ENCODE results near the gene LMF1. TPM values are rescaled to one million over a fixed set of nuclear protein-coding genes. Genes with fewer than 3 reads are reported as not detected.

The LMF1 gene
- polyA plus RNA-seq, 2 donors: 8.2 to 17.2 TPM

- H3K27ac ChIP-seq (ENCODE audit: low read depth in 2 of 2, low read length in 1 of 2): no peak overlapping the region
- H3K4me3 ChIP-seq (ENCODE audit: low read depth in 1 of 2, low read length in 2 of 2): no peak overlapping the region
- H3K9me3 ChIP-seq (ENCODE audit: control insufficient read depth in 2 of 2, insufficient read depth in 1 of 2, low read depth in 1 of 2, low read length in 1 of 2): peaks cover 0 to 2% of the 10 kb centered on the region in 2 donors
- H3K27me3 ChIP-seq (ENCODE audit: control insufficient read depth in 1 of 2, insufficient read depth in 2 of 2, low read length in 2 of 2): no peaks in the 10 kb centered on the region
- peaks cover 0 to 2% of the 10 kb centered on the region in 2 donors for H3K4me1 ChIP-seq (ENCODE audit: control insufficient read depth in 2 of 2, insufficient read depth in 2 of 2, low read length in 1 of 2)
- 90 to 95% methylated on average over 20 of the region's 20 CpGs for WGBS, 2 donors
- peaks cover 0 to 18% of the 10 kb centered on the region in 2 donors for H3K36me3 ChIP-seq (ENCODE audit: control insufficient read depth in 2 of 2, insufficient read depth in 2 of 2, low read length in 1 of 2)
These were observed 40.7 kb downstream of the LMF1 start for GRCh38 chr16:930076-930475.

GRCh38 chr16:929227-930073, 41.3 kb downstream of the LMF1 start:
- 89 to 91% methylated on average over 45 of the region's 45 CpGs for WGBS, 2 donors

GRCh38 chr16:928526-928925, 42.3 kb downstream of the LMF1 start:
- 84 to 86% methylated on average over 11 of the region's 11 CpGs for WGBS, 2 donors
- H3K9me3 ChIP-seq (ENCODE audit: control insufficient read depth in 2 of 2, insufficient read depth in 1 of 2, low read depth in 1 of 2, low read length in 1 of 2): peaks cover 0 to 2% of the 10 kb centered on the region in 2 donors
- no peaks in the 10 kb centered on the region for H3K27me3 ChIP-seq (ENCODE audit: control insufficient read depth in 1 of 2, insufficient read depth in 2 of 2, low read length in 2 of 2)
- H3K4me1 ChIP-seq (ENCODE audit: control insufficient read depth in 2 of 2, insufficient read depth in 2 of 2, low read length in 1 of 2): peaks cover 0 to 2% of the 10 kb centered on the region in 2 donors
- no peak overlapping the region for H3K4me3 ChIP-seq (ENCODE audit: low read depth in 1 of 2, low read length in 2 of 2)
- no peak overlapping the region for H3K27ac ChIP-seq (ENCODE audit: low read depth in 2 of 2, low read length in 1 of 2)
- H3K36me3 ChIP-seq (ENCODE audit: control insufficient read depth in 2 of 2, insufficient read depth in 2 of 2, low read length in 1 of 2): peaks cover 0 to 16% of the 10 kb centered on the region in 2 donors

More at GRCh38 chr16:929227-930073, 41.3 kb downstream of the LMF1 start:
- Histone ChIP-seq H3K4me1 (ENCODE audit: control insufficient read depth in 2 of 2, insufficient read depth in 2 of 2, low read length in 1 of 2) (peaks cover 0 to 2% of the 10 kb centered on the region in 2 donors), H3K9me3 (ENCODE audit: control insufficient read depth in 2 of 2, insufficient read depth in 1 of 2, low read depth in 1 of 2, low read length in 1 of 2) (peaks cover 0 to 2% of the 10 kb centered on the region in 2 donors), H3K27ac (ENCODE audit: low read depth in 2 of 2, low read length in 1 of 2) (no peak overlapping the region), H3K27me3 (ENCODE audit: control insufficient read depth in 1 of 2, insufficient read depth in 2 of 2, low read length in 2 of 2) (no peaks in the 10 kb centered on the region), H3K4me3 (ENCODE audit: low read depth in 1 of 2, low read length in 2 of 2) (no peak overlapping the region), H3K36me3 (ENCODE audit: control insufficient read depth in 2 of 2, insufficient read depth in 2 of 2, low read length in 1 of 2) (peaks cover 0 to 20% of the 10 kb centered on the region in 2 donors)

GRCh38 chr16:927931-928330, 42.9 kb downstream of the LMF1 start:
- Histone ChIP-seq H3K27ac (ENCODE audit: low read depth in 2 of 2, low read length in 1 of 2) (no peak overlapping the region), H3K4me3 (ENCODE audit: low read depth in 1 of 2, low read length in 2 of 2) (no peak overlapping the region), H3K36me3 (ENCODE audit: control insufficient read depth in 2 of 2, insufficient read depth in 2 of 2, low read length in 1 of 2) (peaks cover 0 to 15% of the 10 kb centered on the region in 2 donors), H3K27me3 (ENCODE audit: control insufficient read depth in 1 of 2, insufficient read depth in 2 of 2, low read length in 2 of 2) (no peaks in the 10 kb centered on the region), H3K9me3 (ENCODE audit: control insufficient read depth in 2 of 2, insufficient read depth in 1 of 2, low read depth in 1 of 2, low read length in 1 of 2) (peaks cover 0 to 5% of the 10 kb centered on the region in 2 donors), H3K4me1 (ENCODE audit: control insufficient read depth in 2 of 2, insufficient read depth in 2 of 2, low read length in 1 of 2) (peaks cover 0 to 2% of the 10 kb centered on the region in 2 donors)
- WGBS, 2 donors: 96 to 98% methylated on average over 18 of the region's 18 CpGs

- WGBS, 2 donors: 94 to 96% methylated on average over 15 of the region's 15 CpGs
- Histone ChIP-seq H3K27me3 (ENCODE audit: control insufficient read depth in 1 of 2, insufficient read depth in 2 of 2, low read length in 2 of 2) (no peaks in the 10 kb centered on the region), H3K4me3 (ENCODE audit: low read depth in 1 of 2, low read length in 2 of 2) (no peak overlapping the region), H3K9me3 (ENCODE audit: control insufficient read depth in 2 of 2, insufficient read depth in 1 of 2, low read depth in 1 of 2, low read length in 1 of 2) (peaks cover 0 to 5% of the 10 kb centered on the region in 2 donors), H3K27ac (ENCODE audit: low read depth in 2 of 2, low read length in 1 of 2) (no peak overlapping the region), H3K4me1 (ENCODE audit: control insufficient read depth in 2 of 2, insufficient read depth in 2 of 2, low read length in 1 of 2) (peaks cover 0 to 2% of the 10 kb centered on the region in 2 donors), H3K36me3 (ENCODE audit: control insufficient read depth in 2 of 2, insufficient read depth in 2 of 2, low read length in 1 of 2) (peaks cover 0 to 15% of the 10 kb centered on the region in 2 donors)
These were observed 43.4 kb downstream of the LMF1 start for GRCh38 chr16:927406-927805.

GRCh38 chr16:926715-927114, 44.1 kb downstream of the LMF1 start:
- peaks cover 0 to 5% of the 10 kb centered on the region in 2 donors for H3K9me3 ChIP-seq (ENCODE audit: control insufficient read depth in 2 of 2, insufficient read depth in 1 of 2, low read depth in 1 of 2, low read length in 1 of 2)
- H3K36me3 ChIP-seq (ENCODE audit: control insufficient read depth in 2 of 2, insufficient read depth in 2 of 2, low read length in 1 of 2): peaks cover 0 to 17% of the 10 kb centered on the region in 2 donors

GRCh38 chr16:924806-925205, 46.0 kb downstream of the LMF1 start:
- Histone ChIP-seq H3K4me3 (ENCODE audit: low read depth in 1 of 2, low read length in 2 of 2) (no peak overlapping the region), H3K4me1 (ENCODE audit: control insufficient read depth in 2 of 2, insufficient read depth in 2 of 2, low read length in 1 of 2) (peaks cover 2% of the 10 kb centered on the region in 2 donors), H3K27ac (ENCODE audit: low read depth in 2 of 2, low read length in 1 of 2) (no peak overlapping the region), H3K27me3 (ENCODE audit: control insufficient read depth in 1 of 2, insufficient read depth in 2 of 2, low read length in 2 of 2) (no peaks in the 10 kb centered on the region), H3K9me3 (ENCODE audit: control insufficient read depth in 2 of 2, insufficient read depth in 1 of 2, low read depth in 1 of 2, low read length in 1 of 2) (peaks cover 0 to 5% of the 10 kb centered on the region in 2 donors), H3K36me3 (ENCODE audit: control insufficient read depth in 2 of 2, insufficient read depth in 2 of 2, low read length in 1 of 2) (peaks cover 0 to 17% of the 10 kb centered on the region in 2 donors)
- WGBS, 2 donors: 95 to 98% methylated on average over 13 of the region's 13 CpGs

More at GRCh38 chr16:926715-927114, 44.1 kb downstream of the LMF1 start:
- peaks cover 2% of the 10 kb centered on the region in 2 donors for H3K4me1 ChIP-seq (ENCODE audit: control insufficient read depth in 2 of 2, insufficient read depth in 2 of 2, low read length in 1 of 2)
- 95 to 98% methylated on average over 8 of the region's 8 CpGs for WGBS, 2 donors
- no peak overlapping the region for H3K4me3 ChIP-seq (ENCODE audit: low read depth in 1 of 2, low read length in 2 of 2)
- H3K27me3 ChIP-seq (ENCODE audit: control insufficient read depth in 1 of 2, insufficient read depth in 2 of 2, low read length in 2 of 2): no peaks in the 10 kb centered on the region
- H3K27ac ChIP-seq (ENCODE audit: low read depth in 2 of 2, low read length in 1 of 2): no peak overlapping the region

GRCh38 chr16:924063-924462, 46.7 kb downstream of the LMF1 start:
- Histone ChIP-seq H3K36me3 (ENCODE audit: control insufficient read depth in 2 of 2, insufficient read depth in 2 of 2, low read length in 1 of 2) (peaks cover 0 to 15% of the 10 kb centered on the region in 2 donors), H3K4me3 (ENCODE audit: low read depth in 1 of 2, low read length in 2 of 2) (no peak overlapping the region), H3K27ac (ENCODE audit: low read depth in 2 of 2, low read length in 1 of 2) (no peak overlapping the region), H3K4me1 (ENCODE audit: control insufficient read depth in 2 of 2, insufficient read depth in 2 of 2, low read length in 1 of 2) (peaks cover 2% of the 10 kb centered on the region in 2 donors), H3K27me3 (ENCODE audit: control insufficient read depth in 1 of 2, insufficient read depth in 2 of 2, low read length in 2 of 2) (no peaks in the 10 kb centered on the region), H3K9me3 (ENCODE audit: control insufficient read depth in 2 of 2, insufficient read depth in 1 of 2, low read depth in 1 of 2, low read length in 1 of 2) (peaks cover 0 to 5% of the 10 kb centered on the region in 2 donors)
- WGBS, 2 donors: 87 to 92% methylated on average over 5 of the region's 5 CpGs

GRCh38 chr16:923184-923583, 47.6 kb downstream of the LMF1 start:
- 98 to 99% methylated on average over 9 of the region's 9 CpGs for WGBS, 2 donors
- H3K36me3 ChIP-seq (ENCODE audit: control insufficient read depth in 2 of 2, insufficient read depth in 2 of 2, low read length in 1 of 2): peaks cover 0 to 19% of the 10 kb centered on the region in 2 donors
- peaks cover 0 to 5% of the 10 kb centered on the region in 2 donors for H3K9me3 ChIP-seq (ENCODE audit: control insufficient read depth in 2 of 2, insufficient read depth in 1 of 2, low read depth in 1 of 2, low read length in 1 of 2)
- no peak overlapping the region for H3K27ac ChIP-seq (ENCODE audit: low read depth in 2 of 2, low read length in 1 of 2)
- peaks cover 2% of the 10 kb centered on the region in 2 donors for H3K4me1 ChIP-seq (ENCODE audit: control insufficient read depth in 2 of 2, insufficient read depth in 2 of 2, low read length in 1 of 2)
- no peaks in the 10 kb centered on the region for H3K27me3 ChIP-seq (ENCODE audit: control insufficient read depth in 1 of 2, insufficient read depth in 2 of 2, low read length in 2 of 2)
- H3K4me3 ChIP-seq (ENCODE audit: low read depth in 1 of 2, low read length in 2 of 2): no peak overlapping the region
